Measurements from ENCODE around the gene KSR1. TPM values are rescaled to one million over a fixed set of nuclear protein-coding genes. Genes with fewer than 3 reads are reported as not detected.

The KSR1 gene
- total RNA-seq, 4 donors from 2014 or later = 26.0 to 37.5 (median 35.0) TPM

DNA sequence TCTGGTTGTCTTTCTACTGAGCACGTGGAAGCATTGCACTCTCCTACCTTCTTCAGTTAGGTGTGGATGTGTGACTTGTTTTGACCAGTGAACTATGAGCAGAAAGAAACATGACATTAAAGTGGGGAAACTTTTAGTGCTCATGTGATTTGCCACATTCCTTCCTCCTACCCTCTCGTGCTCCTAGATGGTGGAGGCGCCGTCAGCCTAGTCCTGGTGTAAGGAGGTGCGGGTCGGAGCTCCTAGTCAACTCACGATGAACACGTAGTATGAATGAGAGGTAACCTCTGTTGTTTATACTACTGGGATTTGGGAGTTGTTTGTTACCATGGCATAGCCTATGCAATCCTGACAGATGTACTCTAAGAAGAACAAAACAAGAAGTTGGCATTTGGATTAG lies 47.4 kb downstream of the KSR1 start:
- DNase-seq (ENCODE audit: low spot score in 2 of 2) = no peak
- H3K4me3 ChIP-seq (ENCODE audit: low read depth, poor library complexity, severe bottlenecking) = no peak overlapping the region
- WGBS, 2 donors = 94 to 96% methylated on average over 8 of the region's 8 CpGs
- TF ChIP-seq POLR2A (IDR thresholded peaks at IDR 0.05) = no peak
- TF ChIP-seq, protein P1, sequence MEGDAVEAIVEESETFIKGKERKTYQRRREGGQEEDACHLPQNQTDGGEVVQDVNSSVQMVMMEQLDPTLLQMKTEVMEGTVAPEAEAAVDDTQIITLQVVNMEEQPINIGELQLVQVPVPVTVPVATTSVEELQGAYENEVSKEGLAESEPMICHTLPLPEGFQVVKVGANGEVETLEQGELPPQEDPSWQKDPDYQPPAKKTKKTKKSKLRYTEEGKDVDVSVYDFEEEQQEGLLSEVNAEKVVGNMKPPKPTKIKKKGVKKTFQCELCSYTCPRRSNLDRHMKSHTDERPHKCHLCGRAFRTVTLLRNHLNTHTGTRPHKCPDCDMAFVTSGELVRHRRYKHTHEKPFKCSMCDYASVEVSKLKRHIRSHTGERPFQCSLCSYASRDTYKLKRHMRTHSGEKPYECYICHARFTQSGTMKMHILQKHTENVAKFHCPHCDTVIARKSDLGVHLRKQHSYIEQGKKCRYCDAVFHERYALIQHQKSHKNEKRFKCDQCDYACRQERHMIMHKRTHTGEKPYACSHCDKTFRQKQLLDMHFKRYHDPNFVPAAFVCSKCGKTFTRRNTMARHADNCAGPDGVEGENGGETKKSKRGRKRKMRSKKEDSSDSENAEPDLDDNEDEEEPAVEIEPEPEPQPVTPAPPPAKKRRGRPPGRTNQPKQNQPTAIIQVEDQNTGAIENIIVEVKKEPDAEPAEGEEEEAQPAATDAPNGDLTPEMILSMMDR (IDR thresholded peaks at IDR 0.05) = no peak
- intact Hi-C loops (cut with DNase I; ENCODE audit: low total_unique reads) = no loop called here

DNA sequence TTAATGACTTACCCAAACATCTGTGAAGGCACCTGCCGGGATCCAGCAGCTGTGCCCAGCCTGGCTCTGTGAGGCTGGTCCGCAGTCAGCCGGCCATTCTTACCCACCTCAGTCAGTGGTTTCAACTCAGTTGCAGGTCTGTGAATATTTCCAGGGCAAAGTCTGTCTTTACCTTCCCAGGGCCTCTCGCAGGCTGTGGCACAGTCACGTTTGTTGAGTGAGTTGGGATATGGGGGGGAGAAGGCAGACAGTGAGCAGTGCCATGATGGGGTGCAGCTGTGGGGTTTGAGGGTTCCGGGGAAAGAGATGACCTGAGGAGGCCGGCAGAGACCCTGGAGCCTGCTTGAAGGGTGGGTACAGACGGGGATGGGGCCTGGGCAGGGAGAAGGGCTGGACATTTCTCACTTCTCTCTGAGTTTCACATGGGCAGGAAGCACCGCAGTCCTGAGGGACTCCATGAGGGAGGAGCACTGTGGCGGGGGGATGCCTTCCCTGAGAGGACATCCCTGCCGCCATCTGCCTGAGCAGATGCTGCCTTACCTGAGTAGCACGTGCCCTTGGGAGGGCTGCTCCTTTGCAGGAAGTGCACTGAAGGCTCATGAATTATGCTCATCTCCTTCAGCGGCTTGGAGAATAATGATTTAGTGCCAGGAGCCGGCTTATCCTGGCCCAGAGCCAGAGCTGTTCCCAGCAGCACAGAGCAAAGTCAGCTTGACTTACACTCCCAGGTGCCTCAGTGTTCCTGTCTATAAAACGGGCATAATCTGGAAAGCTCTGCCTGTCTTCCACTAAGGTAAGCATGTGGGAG lies 48.1 kb downstream of the KSR1 start:
- no peak overlapping the region for H3K4me3 ChIP-seq (ENCODE audit: low read depth, poor library complexity, severe bottlenecking)
- DNase-seq (ENCODE audit: low spot score in 2 of 2) = no peak
- WGBS, 2 donors = 71 to 72% methylated on average over 15 of the region's 15 CpGs
- no peak for TF ChIP-seq POLR2A (IDR thresholded peaks at IDR 0.05)
- TF ChIP-seq, protein P1 (IDR thresholded peaks at IDR 0.05) = no peak
- intact Hi-C loops (cut with DNase I; ENCODE audit: low total_unique reads) = no loop called here

DNA sequence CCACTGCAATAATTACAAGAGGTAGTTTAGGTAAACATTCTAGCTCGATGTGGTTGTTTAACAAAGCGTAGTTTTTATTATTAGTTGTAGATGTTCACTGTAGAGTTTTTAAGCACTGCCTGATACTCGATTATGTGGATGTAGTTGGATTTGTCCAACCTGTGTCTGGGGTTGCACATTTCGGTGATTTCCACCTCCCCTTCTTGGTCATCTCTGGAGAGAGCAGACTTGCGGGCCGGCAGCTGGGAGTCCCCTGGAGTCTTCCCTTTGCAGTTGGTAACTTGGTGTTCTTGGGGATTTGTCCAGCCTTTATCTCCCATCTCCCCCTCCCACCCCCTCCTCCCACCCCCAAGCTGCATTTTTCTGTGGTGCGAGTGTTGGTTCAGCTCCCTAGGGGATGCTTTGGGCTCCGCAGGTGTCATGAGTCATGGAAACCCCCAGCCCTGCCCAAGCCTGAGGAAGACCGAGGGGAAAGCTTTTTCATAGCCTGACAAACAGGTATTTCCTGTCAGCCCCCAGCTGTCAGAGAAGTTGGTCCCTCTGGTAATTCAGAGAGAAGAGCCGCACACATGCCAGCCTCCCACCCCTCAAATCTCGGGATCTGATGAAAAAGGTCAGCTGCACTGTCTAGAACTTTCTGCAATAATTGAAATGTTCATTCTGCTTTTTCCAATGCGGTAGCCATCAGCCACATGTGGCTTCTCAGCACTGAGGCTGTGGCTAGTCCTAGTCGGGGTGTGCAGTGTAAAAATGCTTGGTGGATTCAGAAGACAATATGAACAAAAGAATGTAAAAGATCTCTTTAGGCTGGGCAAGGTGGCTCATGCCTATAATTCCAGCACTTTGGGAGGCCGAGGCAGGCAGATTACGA lies 50.3 kb downstream of the KSR1 start:
- no peak for DNase-seq (ENCODE audit: low spot score in 2 of 2)
- intact Hi-C loops (cut with DNase I; ENCODE audit: low total_unique reads) = no loop called here
- TF ChIP-seq, protein P1 (IDR thresholded peaks at IDR 0.05) = no peak
- TF ChIP-seq POLR2A (IDR thresholded peaks at IDR 0.05) = no peak
- WGBS, 2 donors = 62 to 63% methylated on average over 15 of the region's 15 CpGs
- H3K4me3 ChIP-seq (ENCODE audit: low read depth, poor library complexity, severe bottlenecking) = no peak overlapping the region

DNA sequence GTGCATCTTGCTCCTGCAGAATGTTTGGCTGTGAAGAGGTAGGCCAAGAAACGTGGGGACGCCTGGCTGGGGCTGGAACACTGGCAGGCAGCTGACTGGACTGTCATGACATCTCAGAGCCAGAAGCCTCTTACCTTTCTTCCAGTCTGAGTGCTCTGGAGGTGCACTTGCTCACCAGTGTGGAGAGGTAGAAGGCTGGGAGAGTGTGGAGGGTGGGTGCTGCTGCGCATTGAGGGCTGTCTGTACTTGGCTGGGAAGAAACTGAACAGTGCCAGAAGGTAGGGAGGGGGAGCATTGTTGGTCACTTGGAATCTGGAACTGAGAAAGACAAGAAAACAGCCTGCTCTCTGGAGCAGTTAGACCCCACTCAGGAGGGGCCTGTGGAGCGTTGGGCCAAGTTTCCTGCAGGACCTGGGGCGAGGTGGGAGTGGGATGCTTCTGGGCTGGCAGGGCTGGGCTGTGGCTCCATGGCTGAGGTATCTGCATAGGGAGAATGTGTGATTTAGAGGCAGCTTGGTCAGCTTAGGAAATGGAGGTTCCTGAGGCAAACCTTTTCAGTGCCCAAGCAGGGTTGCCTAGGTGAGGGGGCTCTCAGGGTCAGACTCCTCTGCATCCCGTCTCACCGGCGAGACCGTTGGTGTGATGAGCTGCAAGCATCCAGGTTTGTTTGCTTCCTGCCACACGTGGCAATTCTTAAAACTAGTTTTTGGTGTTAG lies 55.1 kb downstream of the KSR1 start:
- TF ChIP-seq, protein P1 (IDR thresholded peaks at IDR 0.05) = no peak
- TF ChIP-seq POLR2A (IDR thresholded peaks at IDR 0.05) = no peak
- H3K4me3 ChIP-seq (ENCODE audit: low read depth, poor library complexity, severe bottlenecking) = no peak overlapping the region
- WGBS, 2 donors = 75 to 80% methylated on average over 10 of the region's 10 CpGs
- no peak for DNase-seq (ENCODE audit: low spot score in 2 of 2)
- intact Hi-C loops (cut with DNase I; ENCODE audit: low total_unique reads) = no loop called here

DNA sequence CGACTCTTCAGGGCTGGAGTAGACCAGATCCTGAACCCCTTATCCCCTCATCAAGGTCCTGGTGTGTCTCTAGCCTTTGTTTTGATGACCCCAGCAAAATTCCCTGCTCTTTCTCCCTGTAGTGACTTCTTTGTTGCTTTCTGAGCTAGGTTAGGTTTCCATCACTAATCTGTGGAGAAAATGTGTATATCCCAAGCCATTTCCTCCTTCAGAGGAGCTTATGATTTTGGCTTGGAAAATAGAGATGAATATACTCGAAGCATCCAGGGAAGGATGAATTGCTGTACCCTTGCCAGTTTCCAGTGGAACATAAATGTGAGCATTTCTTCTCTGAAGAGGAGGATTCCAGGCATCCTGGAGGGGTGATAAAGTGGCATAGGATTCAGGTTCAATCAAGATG lies 55.8 kb downstream of the KSR1 start:
- TF ChIP-seq, protein P1 (IDR thresholded peaks at IDR 0.05) = no peak
- TF ChIP-seq POLR2A (IDR thresholded peaks at IDR 0.05) = no peak
- H3K4me3 ChIP-seq (ENCODE audit: low read depth, poor library complexity, severe bottlenecking) = no peak overlapping the region
- no peak for DNase-seq (ENCODE audit: low spot score in 2 of 2)
- intact Hi-C loops (cut with DNase I; ENCODE audit: low total_unique reads) = no loop called here
- WGBS, 2 donors = 57 to 60% methylated on average over 2 of the region's 2 CpGs
